Suprapubic skin (tissue), 4 donors: ENCODE data around the gene TPK1.

Source experiments
- EP300 ChIP-seq: sonication (generic); formaldehyde crosslinking; IDR thresholded peaks from one replicate; pipeline ENCODE4 v1.6.1; 2017; ENCODE audit warnings: antibody characterized with exemption
- POLR2A ChIP-seq, 2 donors: fragments of 450-650 bp; IDR thresholded peaks; one replicate each; pipeline ENCODE4 v1.6.1; 2017; ENCODE audit warnings: antibody characterized with exemption in 2 of 2, mild to moderate bottlenecking in 2 of 2, moderate library complexity in 2 of 2
- POLR2AphosphoS5 ChIP-seq, 3 donors: sonication (generic); formaldehyde crosslinking; IDR thresholded peaks; one replicate each; pipeline ENCODE4 v1.6.1; 2017; ENCODE audit warnings: antibody characterized with exemption in 3 of 3
- TF ChIP-seq, protein P1 (sequence below), 2 donors: fragments of 200-600 bp in 1 of 2; fragments of 450-650 bp in 1 of 2; sonication (generic) in 1 of 2; IDR thresholded peaks; one replicate each; pipeline ENCODE4 v1.5.1; 2016 to 2019; ENCODE audit warnings: antibody characterized with exemption in 2 of 2, mild to moderate bottlenecking in 1 of 2, moderate library complexity in 1 of 2

- TF ChIP-seq, protein P1, sequence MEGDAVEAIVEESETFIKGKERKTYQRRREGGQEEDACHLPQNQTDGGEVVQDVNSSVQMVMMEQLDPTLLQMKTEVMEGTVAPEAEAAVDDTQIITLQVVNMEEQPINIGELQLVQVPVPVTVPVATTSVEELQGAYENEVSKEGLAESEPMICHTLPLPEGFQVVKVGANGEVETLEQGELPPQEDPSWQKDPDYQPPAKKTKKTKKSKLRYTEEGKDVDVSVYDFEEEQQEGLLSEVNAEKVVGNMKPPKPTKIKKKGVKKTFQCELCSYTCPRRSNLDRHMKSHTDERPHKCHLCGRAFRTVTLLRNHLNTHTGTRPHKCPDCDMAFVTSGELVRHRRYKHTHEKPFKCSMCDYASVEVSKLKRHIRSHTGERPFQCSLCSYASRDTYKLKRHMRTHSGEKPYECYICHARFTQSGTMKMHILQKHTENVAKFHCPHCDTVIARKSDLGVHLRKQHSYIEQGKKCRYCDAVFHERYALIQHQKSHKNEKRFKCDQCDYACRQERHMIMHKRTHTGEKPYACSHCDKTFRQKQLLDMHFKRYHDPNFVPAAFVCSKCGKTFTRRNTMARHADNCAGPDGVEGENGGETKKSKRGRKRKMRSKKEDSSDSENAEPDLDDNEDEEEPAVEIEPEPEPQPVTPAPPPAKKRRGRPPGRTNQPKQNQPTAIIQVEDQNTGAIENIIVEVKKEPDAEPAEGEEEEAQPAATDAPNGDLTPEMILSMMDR (IDR thresholded peaks at IDR 0.05): no peak
- TF ChIP-seq POLR2AphosphoS5 (IDR thresholded peaks at IDR 0.05) (no peak), POLR2A (IDR thresholded peaks at IDR 0.05) (no peak), EP300 (no peak)
These were observed 432.8 kb downstream of the TPK1 start for GRCh38 chr7:144403102-144403501.
